Panc1 (cell line): Measurements from ENCODE around the gene FKBP1A. TPM values are rescaled to one million over a fixed set of nuclear protein-coding genes. Genes with fewer than 3 reads are reported as not detected.
A peak's percentile ranks its signal among the peaks of the same experiment; 100 is the strongest.

ENCODE experiments used
- ATAC-seq: fragments of 200-7000 bp; cut with Tn5 transposase; 2 replicates; pipeline ENCODE4 v1.9.1; 2020; ENCODE audit warnings: mild to moderate bottlenecking, moderate library complexity
- BruUV-seq: library from RNA; stranded (reverse); fragments of 400-500 nt; replicated peaks from 2 replicates; lab custom pipeline; 2021; lab: Mats Ljungman, UMichigan
- CTCF ChIA-PET: fragments of 300-600 bp; sonication (Branson Sonifier 250); formaldehyde crosslinking; loops from one replicate; lab custom pipeline; 2022; ENCODE audit warnings: antibody characterized with exemption; lab: Charles Lee
- POLR2A ChIA-PET: fragments of 300-600 bp; sonication (Branson Sonifier 250); formaldehyde crosslinking; loops from one replicate; lab custom pipeline; 2022; ENCODE audit warnings: antibody characterized with exemption; lab: Charles Lee
- DNase-seq: peaks from one replicate; pipeline ENCODE4 v3.0.0-alpha.2; 2010; ENCODE audit warnings: low read depth, low spot score
- H3K27ac ChIP-seq: 2 replicates; pipeline ENCODE4 v1.5.1; 2011; ENCODE audit warnings: mild to moderate bottlenecking, low read length, inconsistent platforms
- H3K27me3 ChIP-seq: fragments of 200-500 bp; sonication (Bioruptor generic); 2 replicates; pipeline ENCODE4 v1.6.0; 2014; ENCODE audit warnings: low read length, inconsistent platforms; ENCODE audit not compliant: control insufficient read depth, insufficient read depth
- H3K36me3 ChIP-seq: fragments of 200-500 bp; sonication (Bioruptor generic); 2 replicates; pipeline ENCODE4 v1.5.1; 2014; ENCODE audit warnings: inconsistent platforms, mild to moderate bottlenecking, low read length, moderate library complexity; ENCODE audit not compliant: control insufficient read depth, insufficient read depth
- H3K4me1 ChIP-seq: 2 replicates; pipeline ENCODE4 v1.5.1; 2011; ENCODE audit warnings: inconsistent platforms, mild to moderate bottlenecking, low read length, moderate library complexity; ENCODE audit not compliant: control insufficient read depth, insufficient read depth
- H3K4me3 ChIP-seq, 2 experiments: 2 replicates each; pipeline ENCODE4 v1.5.1; 2011 to 2012; ENCODE audit warnings: low read depth in 2 of 2, low read length in 2 of 2, mild to moderate bottlenecking in 2 of 2, inconsistent platforms in 1 of 2, moderate library complexity in 1 of 2
- H3K9me3 ChIP-seq: fragments of 200-500 bp; sonication (Bioruptor generic); 2 replicates; pipeline ENCODE4 v1.5.1; 2014; ENCODE audit warnings: low read depth, mild to moderate bottlenecking, inconsistent platforms, low read length, moderate library complexity; ENCODE audit not compliant: control insufficient read depth, insufficient read depth
- CTCF ChIP-seq: fragments of 450-650 bp; IDR thresholded peaks from 2 replicates; pipeline ENCODE4 v1.5.1; 2017; ENCODE audit warnings: mild to moderate bottlenecking
- POLR2AphosphoS5 ChIP-seq: IDR thresholded peaks from 2 replicates; pipeline ENCODE4 v1.6.1; 2012; ENCODE audit warnings: mild to moderate bottlenecking, low read depth, low read length, moderate library complexity
- REST ChIP-seq, 2 experiments: IDR thresholded peaks; 2 replicates each; pipeline ENCODE4 v1.6.1; 2011 to 2012; ENCODE audit warnings: low read depth in 2 of 2, control low read depth in 1 of 2, low read length in 1 of 2, mild to moderate bottlenecking in 1 of 2, moderate library complexity in 1 of 2; ENCODE audit not compliant: insufficient read depth in 1 of 2
- SIN3A ChIP-seq: IDR thresholded peaks from 2 replicates; pipeline ENCODE4 v1.6.1; 2012; ENCODE audit warnings: low read depth, mild to moderate bottlenecking, low read length, moderate library complexity, borderline replicate concordance; ENCODE audit not compliant: insufficient read depth
- TCF7L2 ChIP-seq: IDR thresholded peaks from 2 replicates; pipeline ENCODE4 v1.6.1; 2011; ENCODE audit warnings: mild to moderate bottlenecking, low read depth, low read length, inconsistent platforms
- in situ Hi-C: cut with HindIII; loops from 2 replicates; pipeline ENCODE4 v1.10.0; 2016; ENCODE audit warnings: low sequenced_read_pairs, low pct_unique_long_range_greater_than_20kb
- intact Hi-C: fragments of 100-400 bp; cut with micrococcal nuclease; formaldehyde crosslinking; loops from one replicate; pipeline ENCODE4 v1.10.0; 2022; ENCODE audit not compliant: unreplicated experiment
- total RNA-seq: library from RNA; stranded (reverse); gene quantifications from one replicate; pipeline ENCODE4 v1.2.1, GENCODE V29; 2021; ENCODE audit not compliant: unreplicated experiment

FKBP1A gene
- total RNA-seq, 1 experiment from 2014 or later: 695 TPM

- Histone ChIP-seq H3K27me3 (no peaks in the 10 kb centered on the region), H3K9me3 (peaks cover 32% of the 10 kb centered on the region; the same call in 1 of the 2 replicates), H3K4me3 (peak overlapping the region; percentile 8 to 25; a peak in 2 of 4 replicates), H3K36me3 (no peaks in the 10 kb centered on the region), H3K27ac (peak overlapping the region; percentile 100), H3K4me1 (peaks cover 44% of the 10 kb centered on the region)
- no TSS peak for BruUV-seq
- ChIA-PET CTCF (interaction anchor here (1.5 kb wide), 1 partner anchor 89 kb away, joined by 3 read pairs; no protein-coding TSS in a partner anchor), POLR2A (interaction anchor here (0.5 to 0.6 kb wide), 3 partner anchors 20 to 48 kb away, joined by 3 read pairs; no protein-coding TSS in a partner anchor)
- in situ Hi-C loops (no loop called here), intact Hi-C loops (no loop called here)
- no peak for DNase-seq
- TF ChIP-seq POLR2AphosphoS5: peak; percentile 38; the same call in 1 of the 2 replicates
- TF ChIP-seq SIN3A: no peak
- no peak for TF ChIP-seq CTCF
- peak; percentile 37; the same call in 1 of the 2 replicates for TF ChIP-seq TCF7L2
- peak; percentile 52 for ATAC-seq
Measured at GRCh38 chr20:1414982-1415381, 22.1 kb upstream of the FKBP1A start.

GRCh38 chr20:1405801-1406200 is 12.9 kb upstream of the FKBP1A start:
- Histone ChIP-seq H3K4me3 (no peak overlapping the region), H3K9me3 (peaks cover 19% of the 10 kb centered on the region; the same call in 1 of the 2 replicates), H3K36me3 (no peaks in the 10 kb centered on the region), H3K27ac (peak overlapping the region; percentile 80), H3K27me3 (no peaks in the 10 kb centered on the region), H3K4me1 (peaks cover 17% of the 10 kb centered on the region)
- BruUV-seq: no TSS peak
- intact Hi-C loops: no loop called here
- CTCF ChIA-PET: no interaction called here
- DNase-seq (no peak), ATAC-seq (no peak)
- in situ Hi-C loops: no loop called here
- POLR2A ChIA-PET: no interaction called here
- TF ChIP-seq SIN3A: no peak
- TF ChIP-seq TCF7L2: no peak

DNA sequence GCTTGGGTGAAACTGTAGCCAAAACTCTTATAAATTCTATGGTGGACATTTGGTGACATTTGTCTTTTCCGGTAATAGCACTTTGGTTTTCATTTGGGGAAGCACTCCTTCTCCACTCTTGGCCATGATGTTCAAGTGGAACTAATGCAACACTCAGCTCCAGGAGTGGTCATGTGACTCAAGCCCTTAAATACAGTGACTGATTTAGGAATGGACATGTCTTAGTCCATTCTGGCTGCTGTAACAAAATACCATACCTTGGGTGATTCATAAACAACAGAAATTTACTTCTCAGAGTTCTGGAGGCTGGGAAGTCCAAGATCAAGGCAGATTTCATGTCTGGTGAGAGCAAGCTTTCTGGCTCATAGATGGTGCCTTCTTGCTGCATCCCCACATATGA is 10.8 kb upstream of the FKBP1A start:
- no peak for ATAC-seq
- DNase-seq: no peak
- POLR2A ChIA-PET: interaction anchor here (0.6 kb wide), 2 partner anchors 26 to 74 kb away, joined by 4 to 5 read pairs; no protein-coding TSS in a partner anchor
- no peaks in the 10 kb centered on the region for H3K36me3 ChIP-seq
- intact Hi-C loops (no loop called here), in situ Hi-C loops (no loop called here)
- CTCF ChIA-PET: no interaction called here
- H3K27me3 ChIP-seq: no peaks in the 10 kb centered on the region
- peak overlapping the region; percentile 84 for H3K27ac ChIP-seq
- BruUV-seq: no TSS peak
- H3K4me3 ChIP-seq: no peak overlapping the region
- peaks cover 13% of the 10 kb centered on the region; the same call in 1 of the 2 replicates for H3K9me3 ChIP-seq
- H3K4me1 ChIP-seq: peaks cover 36% of the 10 kb centered on the region
- TF ChIP-seq REST (IDR thresholded peaks at IDR 0.05; ENCODE audit: insufficient read depth in 1 of 2, low read depth in 2 of 2, low read length in 1 of 2) (no peak), SIN3A (no peak), POLR2AphosphoS5 (no peak), CTCF (no peak)
